Measurements from ENCODE around the gene RPUSD2. TPM values are rescaled to one million over a fixed set of nuclear protein-coding genes. Genes with fewer than 3 reads are reported as not detected.

The RPUSD2 gene
- total RNA-seq, 1 experiment from 2014 or later, result 9.2 TPM

GRCh38 chr15:40533763-40534364, 35.2 kb upstream of the RPUSD2 start:
- no peak overlapping the region for H3K4me3 Mint-ChIP-seq (ENCODE audit: low read depth, unreplicated experiment)
- no peaks in the 10 kb centered on the region for H3K36me3 Mint-ChIP-seq (ENCODE audit: insufficient read depth, unreplicated experiment)
- no TSS peak for BruUV-seq (replicated peaks)
- no peak for TF ChIP-seq CTCF (IDR thresholded peaks at IDR 0.05; ENCODE audit: unreplicated experiment)
- no peak for DNase-seq
- H3K27ac Mint-ChIP-seq (ENCODE audit: unreplicated experiment), result no peak overlapping the region
- no peaks in the 10 kb centered on the region for H3K9me3 Mint-ChIP-seq (ENCODE audit: low read depth, unreplicated experiment)
- H3K27me3 Mint-ChIP-seq (ENCODE audit: unreplicated experiment), result no peaks in the 10 kb centered on the region
- H3K4me1 Mint-ChIP-seq (ENCODE audit: low read depth, unreplicated experiment), result no peaks in the 10 kb centered on the region
- intact Hi-C loops (cut with micrococcal nuclease; ENCODE audit: unreplicated experiment), result no loop called here
- CTCF ChIA-PET, result no interaction called here

GRCh38 chr15:40534371-40534770, 34.7 kb upstream of the RPUSD2 start:
- no peak for DNase-seq
- BruUV-seq (replicated peaks), result no TSS peak
- Mint-ChIP-seq H3K4me1 (ENCODE audit: low read depth, unreplicated experiment) (no peaks in the 10 kb centered on the region), H3K4me3 (ENCODE audit: low read depth, unreplicated experiment) (no peak overlapping the region), H3K36me3 (ENCODE audit: insufficient read depth, unreplicated experiment) (no peaks in the 10 kb centered on the region), H3K27me3 (ENCODE audit: unreplicated experiment) (no peaks in the 10 kb centered on the region), H3K9me3 (ENCODE audit: low read depth, unreplicated experiment) (no peaks in the 10 kb centered on the region), H3K27ac (ENCODE audit: unreplicated experiment) (no peak overlapping the region)
- intact Hi-C loops (cut with micrococcal nuclease; ENCODE audit: unreplicated experiment), result no loop called here
- CTCF ChIA-PET, result no interaction called here
- no peak for TF ChIP-seq CTCF (IDR thresholded peaks at IDR 0.05; ENCODE audit: unreplicated experiment)

GRCh38 chr15:40536501-40536900, 32.6 kb upstream of the RPUSD2 start:
- intact Hi-C loops (cut with micrococcal nuclease; ENCODE audit: unreplicated experiment), result no loop called here
- Mint-ChIP-seq H3K27ac (ENCODE audit: unreplicated experiment) (no peak overlapping the region), H3K4me3 (ENCODE audit: low read depth, unreplicated experiment) (no peak overlapping the region), H3K36me3 (ENCODE audit: insufficient read depth, unreplicated experiment) (no peaks in the 10 kb centered on the region), H3K27me3 (ENCODE audit: unreplicated experiment) (no peaks in the 10 kb centered on the region), H3K4me1 (ENCODE audit: low read depth, unreplicated experiment) (no peaks in the 10 kb centered on the region), H3K9me3 (ENCODE audit: low read depth, unreplicated experiment) (no peaks in the 10 kb centered on the region)
- no peak for DNase-seq
- TF ChIP-seq CTCF (IDR thresholded peaks at IDR 0.05; ENCODE audit: unreplicated experiment), result no peak
- CTCF ChIA-PET, result no interaction called here
- BruUV-seq (replicated peaks), result no TSS peak

- Mint-ChIP-seq H3K4me3 (ENCODE audit: low read depth, unreplicated experiment) (no peak overlapping the region), H3K27ac (ENCODE audit: unreplicated experiment) (no peak overlapping the region), H3K4me1 (ENCODE audit: low read depth, unreplicated experiment) (no peaks in the 10 kb centered on the region), H3K36me3 (ENCODE audit: insufficient read depth, unreplicated experiment) (no peaks in the 10 kb centered on the region), H3K9me3 (ENCODE audit: low read depth, unreplicated experiment) (no peaks in the 10 kb centered on the region), H3K27me3 (ENCODE audit: unreplicated experiment) (no peaks in the 10 kb centered on the region)
- no peak for DNase-seq
- no peak for TF ChIP-seq CTCF (IDR thresholded peaks at IDR 0.05; ENCODE audit: unreplicated experiment)
- intact Hi-C loops (cut with micrococcal nuclease; ENCODE audit: unreplicated experiment), result no loop called here
- BruUV-seq (replicated peaks), result no TSS peak
- CTCF ChIA-PET, result no interaction called here
Observed at GRCh38 chr15:40538976-40539375, 30.1 kb upstream of the RPUSD2 start.
